Measurements from ENCODE around the gene SLU7.

DNA sequence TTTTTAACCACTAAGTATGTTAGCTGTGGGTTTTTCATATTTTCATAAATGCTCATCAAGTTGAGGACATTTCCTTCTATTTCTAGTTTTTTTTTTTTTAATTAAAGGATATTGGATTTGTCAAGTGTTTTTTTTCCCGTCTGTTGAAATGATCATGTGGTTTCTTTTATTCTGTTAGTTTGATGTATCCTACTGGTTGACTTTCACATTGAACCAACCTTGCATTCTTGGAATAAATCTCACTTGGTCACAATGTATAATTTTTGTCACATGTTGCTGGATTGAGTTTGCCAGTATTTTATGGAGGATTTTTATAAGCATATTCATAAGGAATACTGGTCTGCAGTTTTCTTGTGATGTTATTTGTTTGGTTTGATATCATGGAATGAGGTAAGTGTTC is 31.4 kb downstream of the SLU7 start:
- TF ChIP-seq, protein P1, sequence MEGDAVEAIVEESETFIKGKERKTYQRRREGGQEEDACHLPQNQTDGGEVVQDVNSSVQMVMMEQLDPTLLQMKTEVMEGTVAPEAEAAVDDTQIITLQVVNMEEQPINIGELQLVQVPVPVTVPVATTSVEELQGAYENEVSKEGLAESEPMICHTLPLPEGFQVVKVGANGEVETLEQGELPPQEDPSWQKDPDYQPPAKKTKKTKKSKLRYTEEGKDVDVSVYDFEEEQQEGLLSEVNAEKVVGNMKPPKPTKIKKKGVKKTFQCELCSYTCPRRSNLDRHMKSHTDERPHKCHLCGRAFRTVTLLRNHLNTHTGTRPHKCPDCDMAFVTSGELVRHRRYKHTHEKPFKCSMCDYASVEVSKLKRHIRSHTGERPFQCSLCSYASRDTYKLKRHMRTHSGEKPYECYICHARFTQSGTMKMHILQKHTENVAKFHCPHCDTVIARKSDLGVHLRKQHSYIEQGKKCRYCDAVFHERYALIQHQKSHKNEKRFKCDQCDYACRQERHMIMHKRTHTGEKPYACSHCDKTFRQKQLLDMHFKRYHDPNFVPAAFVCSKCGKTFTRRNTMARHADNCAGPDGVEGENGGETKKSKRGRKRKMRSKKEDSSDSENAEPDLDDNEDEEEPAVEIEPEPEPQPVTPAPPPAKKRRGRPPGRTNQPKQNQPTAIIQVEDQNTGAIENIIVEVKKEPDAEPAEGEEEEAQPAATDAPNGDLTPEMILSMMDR (conservative IDR thresholded peaks at IDR 0.05): no peak
- no peak for TF ChIP-seq ZFX (IDR thresholded peaks at IDR 0.05)

All from C4-2B (cell line).